Hepatocyte (in vitro differentiated cells): ENCODE results near the gene FLT3LG. TPM values are rescaled to one million over a fixed set of nuclear protein-coding genes. Genes with fewer than 3 reads are reported as not detected.
"Not testable (repeated sequence)": the region's sequence is repeated elsewhere in the genome, so short reads cannot be mapped to it uniquely, and the experiment has no call there.

ENCODE experiments used
- DNase-seq: peaks from one replicate; pipeline ENCODE4 v3.0.0-alpha.2; 2016; ENCODE audit warnings: low spot score
- H2AFZ ChIP-seq: fragments of 200-600 bp; sonication (generic); 2 replicates; pipeline ENCODE4 v1.6.0; 2016; ENCODE audit warnings: antibody characterized with exemption, mild to moderate bottlenecking
- H3K27ac ChIP-seq: fragments of 200-600 bp; sonication (generic); 2 replicates; pipeline ENCODE4 v1.5.1; 2016; ENCODE audit warnings: mild to moderate bottlenecking
- H3K27me3 ChIP-seq: fragments of 200-600 bp; sonication (generic); 2 replicates; pipeline ENCODE4 v1.6.1; 2016
- H3K36me3 ChIP-seq: fragments of 200-600 bp; sonication (generic); replicated peaks from 2 replicates; pipeline ENCODE4 v1.5.1; 2016; ENCODE audit warnings: low read depth; ENCODE audit not compliant: insufficient read depth
- H3K4me1 ChIP-seq: fragments of 200-600 bp; sonication (generic); 2 replicates; pipeline ENCODE4 v1.5.1; 2016; ENCODE audit warnings: mild to moderate bottlenecking, moderate library complexity; ENCODE audit not compliant: insufficient read depth
- H3K4me2 ChIP-seq: fragments of 200-600 bp; sonication (generic); 2 replicates; pipeline ENCODE4 v1.6.0; 2016
- H3K4me3 ChIP-seq: fragments of 200-600 bp; sonication (generic); 2 replicates; pipeline ENCODE4 v1.5.1; 2016; ENCODE audit warnings: mild to moderate bottlenecking
- H3K79me2 ChIP-seq: fragments of 200-600 bp; sonication (generic); 2 replicates; pipeline ENCODE4 v1.6.0; 2017; ENCODE audit warnings: mild to moderate bottlenecking
- H3K9me2 ChIP-seq: fragments of 200-600 bp; sonication (generic); replicated peaks from 2 replicates; pipeline ENCODE4 v1.6.0; 2017; ENCODE audit warnings: mild to moderate bottlenecking; ENCODE audit not compliant: insufficient read depth
- H3K9me3 ChIP-seq: fragments of 200-600 bp; sonication (generic); 2 replicates; pipeline ENCODE4 v1.5.1; 2016; ENCODE audit warnings: low read depth, mild to moderate bottlenecking
- H4K20me1 ChIP-seq: fragments of 200-600 bp; sonication (generic); 2 replicates; pipeline ENCODE4 v1.6.0; 2016; ENCODE audit warnings: mild to moderate bottlenecking; ENCODE audit not compliant: insufficient read depth, poor library complexity, severe bottlenecking
- EZH2 ChIP-seq: fragments of 200-600 bp; sonication (generic); IDR thresholded peaks from 2 replicates; pipeline ENCODE4 v1.6.1; 2016; ENCODE audit warnings: antibody characterized with exemption, mild to moderate bottlenecking, borderline replicate concordance
- EZH2phosphoT487 ChIP-seq: fragments of 200-600 bp; sonication (generic); IDR thresholded peaks from one replicate; pipeline ENCODE4 v1.6.1; 2018; ENCODE audit warnings: antibody characterized with exemption, mild to moderate bottlenecking, low read depth, moderate library complexity; ENCODE audit not compliant: unreplicated experiment, severe bottlenecking
- WGBS: methylation state at CpG from one replicate; pipeline ENCODE4 v1.1.6; 2016; ENCODE audit warnings: low lambda C conversion rate; ENCODE audit errors: missing lambda C conversion rate; 5-methylcytosine and 5-hydroxymethylcytosine counted together
- polyA plus RNA-seq: library from polyadenylated mRNA; unstranded; fragments of >200 nt; fragmentation: Nextera tagmentation; extraction: Ambion mirVana; gene quantifications from 2 replicates; pipeline ENCODE4 v1.2.1, GENCODE V29; 2016
- total RNA-seq: library from RNA; depleted of rRNA; stranded (reverse); fragments of >200 nt; gene quantifications from 2 replicates; pipeline ENCODE4 v1.2.3, GENCODE V29; 2014
- TF ChIP-seq, protein P1 (sequence below): fragments of 200-600 bp; sonication (generic); IDR thresholded peaks from 2 replicates; pipeline ENCODE4 v1.5.1; 2016; ENCODE audit warnings: antibody characterized with exemption, mild to moderate bottlenecking; ENCODE audit not compliant: poor library complexity

FLT3LG gene
- total and polyA plus RNA-seq, 2 experiments from 2014 or later = 1.3 to 2.8 TPM

DNA sequence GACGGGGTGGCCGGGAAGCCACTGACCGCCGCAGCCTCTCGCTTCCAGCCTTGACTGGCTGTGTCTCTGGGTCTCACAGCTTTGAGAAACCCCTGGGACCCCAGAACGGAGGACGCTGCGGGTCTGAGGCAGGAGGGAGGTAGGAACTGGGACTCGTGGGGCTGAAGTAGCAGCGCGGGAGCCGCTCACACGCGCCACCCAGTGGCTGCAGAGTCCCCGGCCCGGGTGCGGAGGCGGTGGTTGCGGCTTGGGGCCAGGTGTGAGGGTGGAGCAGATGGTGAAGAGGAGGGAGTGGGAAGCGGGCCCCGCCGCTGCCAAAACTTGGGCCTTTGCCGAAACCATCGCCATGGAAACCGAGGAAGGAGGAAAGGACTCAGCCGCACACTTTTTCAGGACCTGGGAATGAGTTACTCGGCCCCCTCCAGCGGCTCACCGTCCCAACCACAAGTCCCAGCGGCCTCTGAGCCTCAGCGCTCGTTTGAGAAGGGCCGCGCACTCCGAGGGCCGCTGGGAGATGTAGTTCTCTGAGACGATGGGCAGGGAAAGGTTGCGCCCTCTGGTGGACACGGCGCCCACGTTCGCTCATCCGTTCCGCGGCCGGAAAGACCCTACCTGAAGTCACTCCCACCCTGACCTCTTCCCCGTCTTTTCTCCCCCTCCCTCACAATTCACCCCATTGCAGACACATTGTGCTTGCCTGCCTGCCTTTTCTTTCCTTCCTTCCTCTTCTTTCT is 30.5 kb upstream of the FLT3LG start:
- peak overlapping the region; percentile 95 for H3K4me2 ChIP-seq
- 1% methylated on average over 45 of the region's 47 CpGs for WGBS
- H4K20me1 ChIP-seq = no peaks in the 10 kb centered on the region
- TF ChIP-seq EZH2phosphoT487 = no peak
- TF ChIP-seq, protein P1, sequence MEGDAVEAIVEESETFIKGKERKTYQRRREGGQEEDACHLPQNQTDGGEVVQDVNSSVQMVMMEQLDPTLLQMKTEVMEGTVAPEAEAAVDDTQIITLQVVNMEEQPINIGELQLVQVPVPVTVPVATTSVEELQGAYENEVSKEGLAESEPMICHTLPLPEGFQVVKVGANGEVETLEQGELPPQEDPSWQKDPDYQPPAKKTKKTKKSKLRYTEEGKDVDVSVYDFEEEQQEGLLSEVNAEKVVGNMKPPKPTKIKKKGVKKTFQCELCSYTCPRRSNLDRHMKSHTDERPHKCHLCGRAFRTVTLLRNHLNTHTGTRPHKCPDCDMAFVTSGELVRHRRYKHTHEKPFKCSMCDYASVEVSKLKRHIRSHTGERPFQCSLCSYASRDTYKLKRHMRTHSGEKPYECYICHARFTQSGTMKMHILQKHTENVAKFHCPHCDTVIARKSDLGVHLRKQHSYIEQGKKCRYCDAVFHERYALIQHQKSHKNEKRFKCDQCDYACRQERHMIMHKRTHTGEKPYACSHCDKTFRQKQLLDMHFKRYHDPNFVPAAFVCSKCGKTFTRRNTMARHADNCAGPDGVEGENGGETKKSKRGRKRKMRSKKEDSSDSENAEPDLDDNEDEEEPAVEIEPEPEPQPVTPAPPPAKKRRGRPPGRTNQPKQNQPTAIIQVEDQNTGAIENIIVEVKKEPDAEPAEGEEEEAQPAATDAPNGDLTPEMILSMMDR = peak; percentile 81
- peaks cover 37% of the 10 kb centered on the region for H3K27me3 ChIP-seq
- peak; percentile 98 for DNase-seq
- peak overlapping the region; percentile 95 for H2AFZ ChIP-seq
- H3K9me2 ChIP-seq = no peaks in the 10 kb centered on the region
- no peaks in the 10 kb centered on the region for H3K36me3 ChIP-seq
- H3K79me2 ChIP-seq = no peaks in the 10 kb centered on the region
- H3K27ac ChIP-seq = peak overlapping the region; percentile 70
- H3K4me3 ChIP-seq = peak overlapping the region; percentile 60
- peaks cover 3% of the 10 kb centered on the region for H3K4me1 ChIP-seq
- no peaks in the 10 kb centered on the region for H3K9me3 ChIP-seq

DNA sequence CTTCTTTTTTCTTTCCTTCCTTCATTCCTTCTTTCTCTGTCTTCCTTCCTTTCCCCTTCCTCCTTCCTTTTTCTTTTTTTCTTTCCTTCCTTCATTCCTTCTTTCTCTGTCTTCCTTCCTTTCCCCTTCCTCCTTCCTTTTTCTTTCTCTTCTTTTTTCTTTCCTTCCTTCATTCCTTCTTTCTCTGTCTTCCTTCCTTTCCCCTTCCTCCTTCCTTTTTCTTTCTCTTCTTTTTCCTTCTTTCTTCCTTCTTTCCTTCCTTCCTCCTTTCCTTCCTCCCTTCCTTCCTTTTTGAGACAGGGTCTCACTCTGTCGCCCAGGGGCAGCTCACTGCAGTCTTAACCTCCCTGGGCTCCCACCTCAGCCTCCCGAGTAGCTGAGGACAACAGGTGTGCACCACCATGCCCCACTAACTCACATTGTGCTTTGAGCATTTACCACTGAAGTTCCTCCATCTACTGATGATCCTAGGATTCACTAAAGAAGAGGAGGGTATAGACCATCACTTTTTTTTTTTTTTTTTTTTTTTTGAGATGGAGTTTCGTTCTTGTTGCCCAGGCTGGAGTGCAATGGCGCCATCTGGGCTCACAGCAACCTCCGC is 29.8 kb upstream of the FLT3LG start:
- not testable (repeated sequence) for H3K36me3 ChIP-seq, H3K9me2 ChIP-seq, H3K9me3 ChIP-seq, H3K4me1 ChIP-seq, H3K79me2 ChIP-seq, DNase-seq, H3K4me3 ChIP-seq, H3K27ac ChIP-seq, H4K20me1 ChIP-seq
- H2AFZ ChIP-seq = peak overlapping the region; percentile 25
- WGBS = 83% methylated on average over 5 of the region's 5 CpGs
- peak overlapping the region; percentile 95 for H3K4me2 ChIP-seq
- peaks cover 30% of the 10 kb centered on the region for H3K27me3 ChIP-seq

DNA sequence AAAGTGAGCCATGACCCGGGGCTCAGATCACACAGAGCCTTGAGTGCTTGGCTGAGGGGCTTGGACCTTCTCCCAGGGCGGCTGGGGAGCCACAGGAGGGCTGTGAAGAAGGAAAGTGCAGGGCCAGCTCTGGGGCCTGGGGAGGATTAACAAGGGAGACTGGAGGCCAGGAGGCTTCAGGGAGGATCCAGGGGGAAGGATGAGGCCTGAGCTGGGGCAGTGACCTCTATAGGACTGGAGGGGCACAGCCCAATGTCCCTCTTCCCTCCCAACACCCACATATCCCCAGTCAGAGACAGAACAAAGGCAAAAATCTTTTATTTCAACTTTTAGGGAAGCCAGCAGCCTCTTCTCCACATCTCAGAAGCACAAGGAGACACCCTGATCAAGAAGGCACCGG is 28.0 kb upstream of the FLT3LG start:
- H3K4me1 ChIP-seq = peaks cover 3% of the 10 kb centered on the region

More for the DNA sequence above, 28.0 kb upstream of the FLT3LG start:
- 84% methylated on average over 3 of the region's 3 CpGs for WGBS
- TF ChIP-seq, protein P1 = no peak
- TF ChIP-seq EZH2phosphoT487 (no peak), EZH2 (no peak)
- no peak overlapping the region for H3K4me2 ChIP-seq
- no peak overlapping the region for H2AFZ ChIP-seq
- DNase-seq = no peak
- H3K9me2 ChIP-seq = no peaks in the 10 kb centered on the region
- H3K79me2 ChIP-seq = peaks cover 9% of the 10 kb centered on the region
- no peaks in the 10 kb centered on the region for H3K9me3 ChIP-seq
- H3K27me3 ChIP-seq = peaks cover 12% of the 10 kb centered on the region
- H4K20me1 ChIP-seq = no peaks in the 10 kb centered on the region
- H3K4me3 ChIP-seq = no peak overlapping the region
- H3K36me3 ChIP-seq = no peaks in the 10 kb centered on the region
- no peak overlapping the region for H3K27ac ChIP-seq
